OCI-LY1 (cell line): Measurements from ENCODE around the gene CPLX1.
"Not testable (repeated sequence)": the region's sequence is repeated elsewhere in the genome, so short reads cannot be mapped to it uniquely, and the experiment has no call there.

ENCODE experiments used
- H2AFZ ChIP-seq: fragments of 200-600 bp; sonication (generic), shearing (Covaris generic); 2 replicates; pipeline ENCODE4 v1.6.0; 2014; ENCODE audit warnings: antibody characterized with exemption, mild to moderate bottlenecking, low read length
- H3F3A ChIP-seq: fragments of 200-600 bp; sonication (generic), shearing (Covaris generic); 2 replicates; pipeline ENCODE4 v1.6.0; 2014; ENCODE audit warnings: mild to moderate bottlenecking, antibody characterized with exemption, low read length, moderate library complexity; ENCODE audit not compliant: insufficient read depth
- H3K27ac ChIP-seq: fragments of 200-600 bp; sonication (generic); 2 replicates; pipeline ENCODE4 v1.5.1; 2014; ENCODE audit warnings: low read length, mixed run types, mild to moderate bottlenecking, low read depth; ENCODE audit not compliant: poor library complexity, severe bottlenecking
- H3K27me3 ChIP-seq: fragments of 200-600 bp; sonication (generic); 2 replicates; pipeline ENCODE4 v1.6.0; 2014; ENCODE audit warnings: antibody characterized with exemption, mild to moderate bottlenecking, low read length, moderate library complexity; ENCODE audit not compliant: insufficient read depth
- H3K36me3 ChIP-seq: fragments of 200-600 bp; sonication (generic); 2 replicates; pipeline ENCODE4 v1.6.1; 2014; ENCODE audit warnings: mild to moderate bottlenecking, antibody characterized with exemption, low read length, moderate library complexity, mixed read lengths; ENCODE audit not compliant: insufficient read depth
- H3K4me1 ChIP-seq: fragments of 200-600 bp; sonication (generic); 2 replicates; pipeline ENCODE4 v1.5.1; 2014; ENCODE audit warnings: mild to moderate bottlenecking, low read length, moderate library complexity; ENCODE audit not compliant: insufficient read depth, severe bottlenecking
- H3K4me2 ChIP-seq: fragments of 200-600 bp; sonication (generic), shearing (Covaris generic); 2 replicates; pipeline ENCODE4 v1.6.1; 2014; ENCODE audit warnings: low read length
- H3K4me3 ChIP-seq: fragments of 200-600 bp; sonication (generic); 2 replicates; pipeline ENCODE4 v1.5.1; 2014; ENCODE audit warnings: low read length, low read depth, mild to moderate bottlenecking, mixed read lengths; ENCODE audit not compliant: poor library complexity, severe bottlenecking
- H3K79me2 ChIP-seq: fragments of 200-600 bp; shearing (Covaris generic); 2 replicates; pipeline ENCODE4 v1.6.1; 2016; ENCODE audit warnings: mixed run types, low read length, mixed read lengths; ENCODE audit not compliant: insufficient read depth
- H3K9ac ChIP-seq: fragments of 200-600 bp; sonication (generic), shearing (Covaris generic); 2 replicates; pipeline ENCODE4 v1.6.1; 2014; ENCODE audit warnings: mild to moderate bottlenecking, low read length, mixed read lengths
- H3K9me2 ChIP-seq: fragments of 200-600 bp; sonication (generic), shearing (Covaris generic); 2 replicates; pipeline ENCODE4 v1.6.1; 2014; ENCODE audit warnings: low read depth, mild to moderate bottlenecking, low read length, mixed read lengths
- H3K9me3 ChIP-seq: fragments of 200-600 bp; shearing (Covaris generic); 2 replicates; pipeline ENCODE4 v1.6.1; 2014; ENCODE audit warnings: low read length, mixed read lengths
- H4K20me1 ChIP-seq: fragments of 200-600 bp; sonication (generic), shearing (Covaris generic); 2 replicates; pipeline ENCODE4 v1.6.0; 2016; ENCODE audit warnings: mild to moderate bottlenecking, low read length; ENCODE audit not compliant: insufficient read depth
- EZH2 ChIP-seq: fragments of 200-600 bp; sonication (generic), shearing (Covaris generic); IDR thresholded peaks from 2 replicates; pipeline ENCODE4 v1.8.0; 2017; ENCODE audit warnings: borderline replicate concordance, mixed run types, mild to moderate bottlenecking, antibody characterized with exemption, low read length, moderate library complexity, mixed read lengths
- TF ChIP-seq, protein P1 (sequence below): fragments of 200-600 bp; sonication (generic), shearing (Covaris generic); IDR thresholded peaks from 2 replicates; pipeline ENCODE4 v1.5.1; 2017; ENCODE audit warnings: mild to moderate bottlenecking, antibody characterized with exemption, low read length, moderate library complexity, mixed read lengths

Gene CPLX1

DNA sequence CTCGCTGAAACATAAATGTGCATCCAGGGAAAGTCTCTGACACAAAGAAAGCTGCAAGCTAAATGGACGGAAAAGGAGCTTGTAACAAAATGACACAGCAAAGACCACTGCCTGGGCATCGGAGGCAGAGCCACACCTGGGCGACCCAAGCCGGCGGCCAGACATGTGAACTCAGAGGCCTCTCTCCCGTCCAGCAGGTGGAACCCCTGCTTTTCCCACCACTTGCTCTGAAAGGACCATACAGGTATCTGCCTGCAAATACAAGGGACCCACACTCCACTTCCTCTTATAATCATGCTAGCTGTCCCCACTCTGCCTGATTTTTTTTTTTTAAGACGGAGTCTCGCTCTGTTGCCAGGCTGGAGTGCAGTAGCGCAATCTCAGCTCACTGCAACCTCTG lies 12.0 kb downstream of the CPLX1 start:
- Histone ChIP-seq H3F3A (no peaks in the 10 kb centered on the region), H3K9ac (no peak overlapping the region), H3K9me2 (no peaks in the 10 kb centered on the region), H4K20me1 (no peaks in the 10 kb centered on the region), H3K36me3 (no peaks in the 10 kb centered on the region), H3K4me2 (no peak overlapping the region), H3K27me3 (no peaks in the 10 kb centered on the region), H3K4me1 (no peaks in the 10 kb centered on the region), H3K27ac (no peak overlapping the region), H3K4me3 (no peak overlapping the region), H3K9me3 (no peaks in the 10 kb centered on the region), H3K79me2 (no peaks in the 10 kb centered on the region), H2AFZ (no peak overlapping the region)
- TF ChIP-seq, protein P1, sequence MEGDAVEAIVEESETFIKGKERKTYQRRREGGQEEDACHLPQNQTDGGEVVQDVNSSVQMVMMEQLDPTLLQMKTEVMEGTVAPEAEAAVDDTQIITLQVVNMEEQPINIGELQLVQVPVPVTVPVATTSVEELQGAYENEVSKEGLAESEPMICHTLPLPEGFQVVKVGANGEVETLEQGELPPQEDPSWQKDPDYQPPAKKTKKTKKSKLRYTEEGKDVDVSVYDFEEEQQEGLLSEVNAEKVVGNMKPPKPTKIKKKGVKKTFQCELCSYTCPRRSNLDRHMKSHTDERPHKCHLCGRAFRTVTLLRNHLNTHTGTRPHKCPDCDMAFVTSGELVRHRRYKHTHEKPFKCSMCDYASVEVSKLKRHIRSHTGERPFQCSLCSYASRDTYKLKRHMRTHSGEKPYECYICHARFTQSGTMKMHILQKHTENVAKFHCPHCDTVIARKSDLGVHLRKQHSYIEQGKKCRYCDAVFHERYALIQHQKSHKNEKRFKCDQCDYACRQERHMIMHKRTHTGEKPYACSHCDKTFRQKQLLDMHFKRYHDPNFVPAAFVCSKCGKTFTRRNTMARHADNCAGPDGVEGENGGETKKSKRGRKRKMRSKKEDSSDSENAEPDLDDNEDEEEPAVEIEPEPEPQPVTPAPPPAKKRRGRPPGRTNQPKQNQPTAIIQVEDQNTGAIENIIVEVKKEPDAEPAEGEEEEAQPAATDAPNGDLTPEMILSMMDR, result no peak
- TF ChIP-seq EZH2, result no peak

DNA sequence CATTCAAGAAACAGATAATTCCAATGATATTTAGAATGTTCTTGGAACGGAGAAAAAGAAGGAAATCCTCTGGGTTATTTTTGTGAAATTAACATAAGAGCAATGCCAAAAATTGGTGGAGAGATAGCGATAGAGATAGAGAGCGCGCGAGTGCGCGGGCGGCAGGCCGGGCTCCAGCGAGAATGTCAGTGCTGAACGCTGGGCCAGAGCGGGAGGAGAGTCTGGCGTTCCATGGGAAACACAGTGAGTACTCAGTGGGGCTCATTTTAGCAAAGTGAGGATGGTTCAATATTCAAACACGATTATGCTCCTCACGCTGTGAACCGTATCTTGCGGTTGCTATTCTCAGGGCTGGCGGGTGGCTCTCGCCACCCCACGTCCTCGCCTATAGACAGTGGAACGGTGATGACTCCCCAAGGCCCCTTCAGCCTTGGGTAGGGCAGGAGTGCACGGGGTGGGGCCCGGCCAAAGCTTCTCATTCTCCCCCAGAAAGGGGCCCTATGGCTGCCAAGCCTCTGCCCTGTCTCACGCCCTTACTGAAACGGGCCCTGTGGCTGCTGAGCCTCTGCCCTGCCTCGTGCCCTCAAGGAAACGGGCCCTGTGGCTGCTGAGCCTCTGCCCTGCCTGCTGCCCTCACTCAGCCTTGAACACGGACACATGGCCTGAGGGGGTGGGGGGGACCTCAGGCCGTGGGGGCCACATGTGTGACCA lies 16.9 kb downstream of the CPLX1 start:
- Histone ChIP-seq H3K9me2 (no peaks in the 10 kb centered on the region), H3K4me1 (no peaks in the 10 kb centered on the region), H3K79me2 (no peaks in the 10 kb centered on the region), H2AFZ (no peak overlapping the region), H3K4me2 (no peak overlapping the region), H3K27me3 (no peaks in the 10 kb centered on the region), H4K20me1 (no peaks in the 10 kb centered on the region), H3K4me3 (no peak overlapping the region), H3K27ac (no peak overlapping the region), H3F3A (no peaks in the 10 kb centered on the region), H3K36me3 (no peaks in the 10 kb centered on the region), H3K9ac (no peak overlapping the region), H3K9me3 (no peaks in the 10 kb centered on the region)
- TF ChIP-seq, protein P1, result no peak
- no peak for TF ChIP-seq EZH2

DNA sequence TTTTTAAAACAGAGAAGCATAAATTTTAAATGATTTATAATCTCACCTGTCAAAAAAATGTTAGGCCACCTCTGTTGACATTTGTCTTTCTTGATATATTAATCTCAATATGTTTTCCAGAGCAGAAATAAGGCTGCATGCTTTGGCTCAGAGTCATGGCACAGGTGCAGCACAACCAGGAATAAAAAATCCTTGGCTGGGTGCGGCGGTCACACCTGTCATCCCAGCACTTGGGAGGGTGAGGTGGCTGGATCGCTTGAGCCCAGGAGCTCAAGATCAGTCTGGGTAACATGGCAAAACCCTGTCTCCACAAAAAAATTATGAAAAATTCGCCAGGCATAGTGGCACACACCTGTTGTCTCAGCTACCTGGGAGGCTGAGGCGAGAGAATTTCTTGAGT lies 18.1 kb downstream of the CPLX1 start:
- Histone ChIP-seq H3K79me2 (no peaks in the 10 kb centered on the region), H3K9ac (no peak overlapping the region), H3K27me3 (no peaks in the 10 kb centered on the region), H3K4me1 (no peaks in the 10 kb centered on the region), H3K4me2 (no peak overlapping the region), H3K9me2 (no peaks in the 10 kb centered on the region), H3F3A (no peaks in the 10 kb centered on the region), H3K9me3 (no peaks in the 10 kb centered on the region), H3K36me3 (no peaks in the 10 kb centered on the region), H3K27ac (no peak overlapping the region), H3K4me3 (no peak overlapping the region), H4K20me1 (no peaks in the 10 kb centered on the region), H2AFZ (no peak overlapping the region)
- TF ChIP-seq EZH2, result no peak
- TF ChIP-seq, protein P1, result no peak

DNA sequence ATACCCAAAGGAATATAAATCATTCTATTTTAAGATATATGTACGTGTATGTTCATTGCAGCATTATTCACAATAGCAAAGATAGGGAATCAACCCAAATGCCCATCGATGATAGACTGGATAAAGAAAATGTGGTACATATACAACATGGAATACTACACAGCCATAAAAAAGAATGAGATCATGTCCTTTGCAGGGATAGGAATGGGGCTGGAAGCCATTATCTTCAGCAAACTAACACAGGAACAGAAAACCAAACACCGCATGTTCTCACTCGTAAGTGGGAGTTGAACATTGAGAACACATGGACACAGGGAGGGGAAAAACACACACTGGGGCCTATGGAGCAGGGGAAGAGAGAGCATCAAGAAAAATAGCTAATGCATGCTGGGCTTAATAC lies 18.9 kb downstream of the CPLX1 start:
- not testable (repeated sequence) for H3K9me3 ChIP-seq, H3K9me2 ChIP-seq, H3K9ac ChIP-seq, H3K36me3 ChIP-seq, H3F3A ChIP-seq, H3K79me2 ChIP-seq, H4K20me1 ChIP-seq, H2AFZ ChIP-seq, H3K4me2 ChIP-seq, H3K4me3 ChIP-seq, H3K4me1 ChIP-seq, H3K27ac ChIP-seq, H3K27me3 ChIP-seq
